HG03354 (cell line): ENCODE measurements around the gene FNBP1.

Experiments
- ATAC-seq: cut with Tn5 transposase; IDR thresholded peaks from one replicate; pipeline ENCODE4 v1.9.1; 2021; ENCODE audit warnings: mild to moderate bottlenecking; ENCODE audit not compliant: unreplicated experiment, poor library complexity, severe bottlenecking

The FNBP1 gene

GRCh38 chr9:130049431-130050210, 6.6 kb upstream of the FNBP1 start:
- no peak for ATAC-seq

GRCh38 chr9:130045725-130046450, 2.9 kb upstream of the FNBP1 start:
- ATAC-seq, result no peak

- no peak for ATAC-seq
These were observed 950 bp upstream of the FNBP1 start for GRCh38 chr9:130043654-130044623.

GRCh38 chr9:130042406-130042884, 544 bp downstream of the FNBP1 start:
- peak; percentile 9 for ATAC-seq

- ATAC-seq, result no peak
These were observed 1.2 kb downstream of the FNBP1 start for GRCh38 chr9:130041648-130042405.

GRCh38 chr9:130040984-130041647, 1.9 kb downstream of the FNBP1 start:
- ATAC-seq, result no peak

- no peak for ATAC-seq
These were observed 3.4 kb downstream of the FNBP1 start for GRCh38 chr9:130039528-130040147.

- ATAC-seq, result no peak
These were observed 6.9 kb downstream of the FNBP1 start for GRCh38 chr9:130036099-130036498.

- no peak for ATAC-seq
These were observed 8.4 kb downstream of the FNBP1 start for GRCh38 chr9:130034570-130034969.

- no peak for ATAC-seq
These were observed 12.3 kb downstream of the FNBP1 start for GRCh38 chr9:130030651-130031127.

- ATAC-seq, result peak; percentile 43
These were observed 13.6 kb downstream of the FNBP1 start for GRCh38 chr9:130029223-130029973.

- ATAC-seq, result no peak
These were observed 14.3 kb downstream of the FNBP1 start for GRCh38 chr9:130028493-130029222.

- no peak for ATAC-seq
These were observed 15.2 kb downstream of the FNBP1 start for GRCh38 chr9:130027533-130028365.

- no peak for ATAC-seq
These were observed 16.2 kb downstream of the FNBP1 start for GRCh38 chr9:130026583-130027340.

- ATAC-seq, result no peak
These were observed 18.4 kb downstream of the FNBP1 start for GRCh38 chr9:130024597-130024994.
